DOHH2 (cell line): Measurements from ENCODE around the gene PLXNB1.

Experiments used
- H3F3A ChIP-seq: fragments of 200-600 bp; sonication (generic), shearing (Covaris generic); 2 replicates; pipeline ENCODE4 v1.6.0; 2016; ENCODE audit warnings: antibody characterized with exemption, mild to moderate bottlenecking; ENCODE audit not compliant: control insufficient read depth, insufficient read depth
- H3K27ac ChIP-seq: fragments of 200-600 bp; sonication (generic); 2 replicates; pipeline ENCODE4 v1.5.1; 2014; ENCODE audit warnings: low read depth, mild to moderate bottlenecking, low read length, moderate library complexity
- H3K27me3 ChIP-seq: fragments of 200-600 bp; sonication (generic); 2 replicates; pipeline ENCODE4 v1.6.1; 2014; ENCODE audit warnings: mild to moderate bottlenecking, low read length, mixed read lengths; ENCODE audit not compliant: control insufficient read depth
- H3K36me3 ChIP-seq: fragments of 200-600 bp; sonication (generic); 2 replicates; pipeline ENCODE4 v1.6.1; 2014; ENCODE audit warnings: mild to moderate bottlenecking, low read length, moderate library complexity, mixed read lengths; ENCODE audit not compliant: control insufficient read depth
- H3K4me1 ChIP-seq: fragments of 200-600 bp; sonication (generic); 2 replicates; pipeline ENCODE4 v1.6.1; 2014; ENCODE audit warnings: mild to moderate bottlenecking, low read length, mixed read lengths; ENCODE audit not compliant: control insufficient read depth
- H3K4me2 ChIP-seq: fragments of 200-600 bp; sonication (generic); 2 replicates; pipeline ENCODE4 v1.6.0; 2014; ENCODE audit warnings: mild to moderate bottlenecking, low read length, moderate library complexity
- H3K4me3 ChIP-seq: fragments of 200-600 bp; sonication (generic); 2 replicates; pipeline ENCODE4 v1.5.1; 2014; ENCODE audit warnings: mild to moderate bottlenecking, low read length, mixed read lengths
- H3K79me2 ChIP-seq: fragments of 200-600 bp; sonication (generic); 2 replicates; pipeline ENCODE4 v1.6.1; 2014; ENCODE audit warnings: mild to moderate bottlenecking, low read length, mixed read lengths; ENCODE audit not compliant: control insufficient read depth
- H3K9me2 ChIP-seq: fragments of 200-600 bp; sonication (generic); replicated peaks from 2 replicates; pipeline ENCODE4 v1.6.1; 2014; ENCODE audit warnings: mild to moderate bottlenecking, low read length, mixed read lengths; ENCODE audit not compliant: control insufficient read depth
- H3K9me3 ChIP-seq: fragments of 200-600 bp; sonication (generic); 2 replicates; pipeline ENCODE4 v1.6.1; 2014; ENCODE audit warnings: antibody characterized with exemption, low read length, mixed read lengths; ENCODE audit not compliant: control insufficient read depth, insufficient read depth
- H4K20me1 ChIP-seq: fragments of 200-600 bp; sonication (generic); 2 replicates; pipeline ENCODE4 v1.6.0; 2014; ENCODE audit warnings: low read depth, mild to moderate bottlenecking, antibody characterized with exemption, low read length, moderate library complexity; ENCODE audit not compliant: control insufficient read depth, insufficient read depth
- EZH2phosphoT487 ChIP-seq: fragments of 200-600 bp; sonication (generic); IDR thresholded peaks from 2 replicates; pipeline ENCODE4 v1.6.1; 2017; ENCODE audit warnings: borderline replicate concordance, mild to moderate bottlenecking, antibody characterized with exemption, low read length, moderate library complexity, mixed read lengths
- TF ChIP-seq, protein P1 (sequence below): fragments of 200-600 bp; sonication (generic); IDR thresholded peaks from one replicate; pipeline ENCODE4 v1.5.1; 2014; ENCODE audit warnings: antibody characterized with exemption, mild to moderate bottlenecking, low read depth, low read length; ENCODE audit not compliant: poor library complexity, severe bottlenecking

The PLXNB1 gene

DNA sequence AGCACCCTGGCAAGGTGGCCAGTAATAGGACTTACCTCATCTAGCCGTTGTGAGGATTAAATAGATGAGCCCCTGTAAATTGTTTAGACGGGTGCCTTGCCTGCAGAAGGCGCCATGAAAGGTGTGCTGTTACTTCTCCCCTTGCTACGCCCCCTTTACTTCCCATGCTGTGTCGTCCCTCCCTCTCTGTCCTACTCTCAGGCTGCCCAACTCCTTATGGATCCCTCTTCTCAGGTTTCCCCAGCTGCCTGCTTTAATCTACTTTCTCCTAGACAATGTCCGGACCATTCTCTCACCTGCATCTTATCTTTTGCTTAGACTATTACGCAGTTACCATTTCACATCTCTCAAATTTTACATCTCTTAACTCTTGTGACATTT is 59.6 kb downstream of the PLXNB1 start:
- no peak overlapping the region for H3K27ac ChIP-seq
- H3K4me1 ChIP-seq = peaks cover 4% of the 10 kb centered on the region; the same call in 1 of the 2 replicates
- H3K79me2 ChIP-seq = no peaks in the 10 kb centered on the region
- H3K9me2 ChIP-seq = no peaks in the 10 kb centered on the region
- no peaks in the 10 kb centered on the region for H3K36me3 ChIP-seq
- H3K9me3 ChIP-seq = no peaks in the 10 kb centered on the region
- H3K4me2 ChIP-seq = no peak overlapping the region
- H3K27me3 ChIP-seq = no peaks in the 10 kb centered on the region
- H3F3A ChIP-seq = no peaks in the 10 kb centered on the region
- TF ChIP-seq, protein P1, sequence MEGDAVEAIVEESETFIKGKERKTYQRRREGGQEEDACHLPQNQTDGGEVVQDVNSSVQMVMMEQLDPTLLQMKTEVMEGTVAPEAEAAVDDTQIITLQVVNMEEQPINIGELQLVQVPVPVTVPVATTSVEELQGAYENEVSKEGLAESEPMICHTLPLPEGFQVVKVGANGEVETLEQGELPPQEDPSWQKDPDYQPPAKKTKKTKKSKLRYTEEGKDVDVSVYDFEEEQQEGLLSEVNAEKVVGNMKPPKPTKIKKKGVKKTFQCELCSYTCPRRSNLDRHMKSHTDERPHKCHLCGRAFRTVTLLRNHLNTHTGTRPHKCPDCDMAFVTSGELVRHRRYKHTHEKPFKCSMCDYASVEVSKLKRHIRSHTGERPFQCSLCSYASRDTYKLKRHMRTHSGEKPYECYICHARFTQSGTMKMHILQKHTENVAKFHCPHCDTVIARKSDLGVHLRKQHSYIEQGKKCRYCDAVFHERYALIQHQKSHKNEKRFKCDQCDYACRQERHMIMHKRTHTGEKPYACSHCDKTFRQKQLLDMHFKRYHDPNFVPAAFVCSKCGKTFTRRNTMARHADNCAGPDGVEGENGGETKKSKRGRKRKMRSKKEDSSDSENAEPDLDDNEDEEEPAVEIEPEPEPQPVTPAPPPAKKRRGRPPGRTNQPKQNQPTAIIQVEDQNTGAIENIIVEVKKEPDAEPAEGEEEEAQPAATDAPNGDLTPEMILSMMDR = no peak
- no peak for TF ChIP-seq EZH2phosphoT487
- no peak overlapping the region for H3K4me3 ChIP-seq
- no peaks in the 10 kb centered on the region for H4K20me1 ChIP-seq

DNA sequence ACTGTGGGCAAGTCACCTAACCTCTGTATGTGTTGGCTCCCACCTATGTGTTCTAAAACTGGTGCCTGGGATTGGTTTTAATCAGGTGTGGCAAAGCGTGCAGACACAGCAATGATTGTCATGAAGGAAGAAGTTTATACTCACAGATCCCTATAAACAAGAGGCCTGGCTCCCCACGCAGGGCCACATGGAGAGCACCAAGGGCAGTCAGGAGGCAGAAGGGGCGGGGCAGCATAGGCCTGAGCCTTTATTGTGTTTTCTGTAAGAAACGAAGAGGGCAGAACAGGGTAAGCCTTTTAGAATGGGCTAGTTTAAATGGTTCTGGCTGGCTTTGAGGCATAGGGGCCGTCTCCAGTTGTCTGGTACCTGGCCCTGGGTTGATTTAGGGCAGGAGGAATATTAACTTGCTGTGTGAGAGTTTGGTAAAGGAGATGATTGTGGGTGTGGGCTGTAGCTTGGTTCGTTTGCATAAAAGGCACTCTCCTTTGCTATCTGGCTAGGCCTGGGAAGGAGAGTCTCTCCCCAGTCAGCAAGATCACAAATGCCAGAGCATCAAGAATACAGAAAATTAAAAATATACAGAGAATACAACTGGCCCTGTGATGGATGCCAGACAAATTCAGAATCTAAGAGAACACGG is 60.1 kb downstream of the PLXNB1 start:
- peaks cover 4% of the 10 kb centered on the region; the same call in 1 of the 2 replicates for H3K4me1 ChIP-seq
- no peaks in the 10 kb centered on the region for H3K9me3 ChIP-seq
- H3K79me2 ChIP-seq = no peaks in the 10 kb centered on the region
- H3K36me3 ChIP-seq = no peaks in the 10 kb centered on the region
- no peak overlapping the region for H3K27ac ChIP-seq
- no peaks in the 10 kb centered on the region for H3K9me2 ChIP-seq
- no peak overlapping the region for H3K4me3 ChIP-seq
- TF ChIP-seq, protein P1 = no peak
- H3K27me3 ChIP-seq = no peaks in the 10 kb centered on the region
- no peak overlapping the region for H3K4me2 ChIP-seq
- no peaks in the 10 kb centered on the region for H3F3A ChIP-seq
- H4K20me1 ChIP-seq = no peaks in the 10 kb centered on the region

DNA sequence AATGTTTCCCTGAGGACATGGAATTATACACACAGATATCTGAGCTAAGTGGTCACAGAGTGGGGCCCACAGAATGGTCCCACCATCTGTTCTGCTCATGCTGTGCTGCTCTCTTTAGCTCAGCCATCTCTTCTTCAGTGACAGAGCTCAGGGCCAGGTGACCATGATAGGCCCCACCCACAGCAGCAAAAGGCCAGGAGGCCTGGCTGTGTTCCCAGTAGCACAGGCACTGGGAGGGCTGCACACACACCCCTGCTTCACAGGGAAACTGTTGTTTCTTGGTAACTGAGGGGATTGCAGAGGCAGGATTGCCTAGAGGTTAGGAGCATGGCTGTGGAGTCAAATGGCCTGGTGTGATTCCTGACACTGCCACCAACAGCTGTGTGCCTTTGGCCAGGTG is 62.7 kb downstream of the PLXNB1 start:
- Histone ChIP-seq H3K9me3 (peaks cover 3% of the 10 kb centered on the region), H4K20me1 (no peaks in the 10 kb centered on the region), H3K4me3 (no peak overlapping the region), H3K27ac (no peak overlapping the region), H3K79me2 (no peaks in the 10 kb centered on the region), H3F3A (no peaks in the 10 kb centered on the region), H3K27me3 (peaks cover 1% of the 10 kb centered on the region; the same call in 1 of the 2 replicates), H3K36me3 (no peaks in the 10 kb centered on the region), H3K9me2 (no peaks in the 10 kb centered on the region), H3K4me1 (no peaks in the 10 kb centered on the region), H3K4me2 (no peak overlapping the region)
- TF ChIP-seq EZH2phosphoT487 = no peak
- TF ChIP-seq, protein P1 = no peak
